Astrocyte (in vitro differentiated cells and primary cell): ENCODE data around the gene PPP4C. TPM values are rescaled to one million over a fixed set of nuclear protein-coding genes. Genes with fewer than 3 reads are reported as not detected.

Experiments used
- DNase-seq: peaks from one replicate; pipeline ENCODE4 v3.0.0-alpha.2; 2010; ENCODE audit warnings: low read depth
- FAIRE-seq: peaks from 2 replicates; lab custom pipeline; 2011; peaks lifted over from hg19 to GRCh38; lab: Jason Lieb, UNC
- H2AFZ ChIP-seq: 2 replicates; pipeline ENCODE4 v1.6.0; 2012; ENCODE audit warnings: low read depth, low read length, inconsistent platforms
- H3K27ac ChIP-seq: 2 replicates; pipeline ENCODE4 v1.5.1; 2011; ENCODE audit warnings: low read depth, low read length, inconsistent platforms
- H3K27me3 ChIP-seq: 2 replicates; pipeline ENCODE4 v1.6.0; 2011; ENCODE audit warnings: low read length, inconsistent platforms; ENCODE audit not compliant: insufficient read depth
- H3K36me3 ChIP-seq: 2 replicates; pipeline ENCODE4 v1.5.1; 2011; ENCODE audit warnings: low read length, inconsistent platforms; ENCODE audit not compliant: insufficient read depth
- H3K4me1 ChIP-seq: 2 replicates; pipeline ENCODE4 v1.5.1; 2011; ENCODE audit warnings: low read length, inconsistent platforms; ENCODE audit not compliant: insufficient read depth
- H3K4me2 ChIP-seq: 2 replicates; pipeline ENCODE4 v1.6.0; 2012; ENCODE audit warnings: low read length, inconsistent platforms
- H3K4me3 ChIP-seq: 2 replicates; pipeline ENCODE4 v1.5.1; 2011; ENCODE audit warnings: low read depth, mild to moderate bottlenecking, low read length, inconsistent platforms; ENCODE audit not compliant: insufficient read depth
- H3K79me2 ChIP-seq: 2 replicates; pipeline ENCODE4 v1.6.0; 2012; ENCODE audit warnings: mild to moderate bottlenecking, low read length, inconsistent platforms; ENCODE audit not compliant: insufficient read depth
- H3K9ac ChIP-seq: 2 replicates; pipeline ENCODE4 v1.6.0; 2012; ENCODE audit warnings: mild to moderate bottlenecking, low read length, inconsistent platforms
- H3K9me3 ChIP-seq: 2 replicates; pipeline ENCODE4 v1.5.1; 2012; ENCODE audit warnings: low read depth, mild to moderate bottlenecking, low read length, inconsistent platforms; ENCODE audit not compliant: insufficient read depth
- H4K20me1 ChIP-seq: 2 replicates; pipeline ENCODE4 v1.6.0; 2012; ENCODE audit warnings: low read length, inconsistent platforms; ENCODE audit not compliant: insufficient read depth
- H3K27ac Mint-ChIP-seq: one replicate; pipeline ENCODE4 v1.8.0; 2021; ENCODE audit warnings: mild to moderate bottlenecking, mixed read lengths; ENCODE audit not compliant: unreplicated experiment
- H3K27me3 Mint-ChIP-seq: one replicate; pipeline ENCODE4 v1.8.0; 2021; ENCODE audit warnings: low read depth, mixed read lengths; ENCODE audit not compliant: unreplicated experiment
- H3K36me3 Mint-ChIP-seq: one replicate; pipeline ENCODE4 v1.8.0; 2021; ENCODE audit warnings: low read depth, mixed read lengths; ENCODE audit not compliant: unreplicated experiment
- H3K4me1 Mint-ChIP-seq: one replicate; pipeline ENCODE4 v1.8.0; 2021; ENCODE audit warnings: low read depth, mixed read lengths; ENCODE audit not compliant: unreplicated experiment
- H3K4me3 Mint-ChIP-seq: one replicate; pipeline ENCODE4 v1.8.0; 2021; ENCODE audit warnings: mild to moderate bottlenecking, moderate library complexity, mixed read lengths; ENCODE audit not compliant: unreplicated experiment
- H3K9me3 Mint-ChIP-seq: one replicate; pipeline ENCODE4 v1.8.0; 2021; ENCODE audit warnings: mild to moderate bottlenecking, mixed read lengths; ENCODE audit not compliant: unreplicated experiment
- CTCF ChIP-seq: IDR thresholded peaks from 2 replicates; pipeline ENCODE4 v1.5.1; 2011; ENCODE audit warnings: low read depth, mild to moderate bottlenecking, inconsistent platforms, low read length, moderate library complexity; ENCODE audit not compliant: insufficient read depth
- EZH2 ChIP-seq: IDR thresholded peaks from 2 replicates; pipeline ENCODE4 v1.6.1; 2012; ENCODE audit warnings: mild to moderate bottlenecking, low read length, inconsistent platforms; ENCODE audit not compliant: insufficient read depth
- total RNA-seq: library from RNA; stranded (reverse); gene quantifications from 2 replicates; pipeline ENCODE4 v1.2.1, GENCODE V29; 2021

PPP4C gene
- total RNA-seq, 1 donor from 2014 or later: 140 TPM

DNA sequence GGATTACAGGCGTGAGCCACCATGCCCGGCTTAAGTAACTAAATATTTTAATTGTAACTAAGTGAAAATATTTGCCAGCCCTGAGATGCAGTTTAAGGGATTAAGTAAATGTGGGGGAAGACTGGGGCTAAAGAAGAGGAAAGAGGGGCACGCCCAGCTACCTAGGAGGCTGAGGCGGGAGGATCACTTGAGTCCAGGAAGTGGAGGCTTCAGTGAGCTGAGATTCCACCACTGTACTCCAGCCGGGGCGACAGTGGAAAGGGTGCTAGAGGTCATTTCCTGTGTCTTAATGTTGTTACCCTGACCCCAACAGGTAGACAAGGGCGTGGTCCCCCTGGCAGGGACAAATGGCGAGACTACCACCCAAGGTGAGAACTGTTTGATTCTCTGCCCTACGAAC lies 7.5 kb upstream of the PPP4C start:
- H3K27ac Mint-ChIP-seq: peak overlapping the region; percentile 87
- no peak for TF ChIP-seq EZH2
- TF ChIP-seq CTCF: no peak
- no peak overlapping the region for H3K27ac ChIP-seq

GRCh38 chr16:30068750-30069610 lies 6.8 kb upstream of the PPP4C start:
- Mint-ChIP-seq H3K9me3 (no peaks in the 10 kb centered on the region), H3K4me3 (peak overlapping the region; percentile 98), H3K36me3 (peaks cover 40% of the 10 kb centered on the region), H3K27ac (peak overlapping the region; percentile 87), H3K4me1 (peaks cover 36% of the 10 kb centered on the region), H3K27me3 (no peaks in the 10 kb centered on the region)
- DNase-seq (no peak), FAIRE-seq (no peak)
- Histone ChIP-seq H3K9ac (peak overlapping the region; percentile 33), H4K20me1 (peaks cover 63% of the 10 kb centered on the region), H3K9me3 (no peaks in the 10 kb centered on the region), H3K36me3 (peaks cover 39% of the 10 kb centered on the region), H3K27ac (no peak overlapping the region), H3K79me2 (peaks cover 64% of the 10 kb centered on the region), H3K4me1 (peaks cover 48% of the 10 kb centered on the region), H2AFZ (no peak overlapping the region), H3K27me3 (no peaks in the 10 kb centered on the region), H3K4me2 (peak overlapping the region; percentile 78), H3K4me3 (no peak overlapping the region)
- TF ChIP-seq EZH2: no peak
- TF ChIP-seq CTCF: peak; percentile 54

More for the DNA sequence above, 7.5 kb upstream of the PPP4C start:
- peaks cover 54% of the 10 kb centered on the region for H3K4me1 ChIP-seq
- H3K4me3 Mint-ChIP-seq: peak overlapping the region; percentile 98
- H3K4me1 Mint-ChIP-seq: peaks cover 37% of the 10 kb centered on the region
- H3K36me3 Mint-ChIP-seq: peaks cover 40% of the 10 kb centered on the region
- no peak overlapping the region for H3K4me3 ChIP-seq
- H3K79me2 ChIP-seq: peaks cover 64% of the 10 kb centered on the region
- H2AFZ ChIP-seq: no peak overlapping the region
- DNase-seq: no peak
- FAIRE-seq: no peak
- H3K9ac ChIP-seq: peak overlapping the region; percentile 33
- H3K4me2 ChIP-seq: peak overlapping the region; percentile 78
- peaks cover 39% of the 10 kb centered on the region for H3K36me3 ChIP-seq
- no peaks in the 10 kb centered on the region for H3K27me3 ChIP-seq
- H3K9me3 Mint-ChIP-seq: no peaks in the 10 kb centered on the region
- H4K20me1 ChIP-seq: peaks cover 63% of the 10 kb centered on the region
- H3K9me3 ChIP-seq: no peaks in the 10 kb centered on the region
- H3K27me3 Mint-ChIP-seq: no peaks in the 10 kb centered on the region
